Activated T-cell treated with anti-CD3 and anti-CD28 coated beads, Interleukin-2, amount 50 U/mL, for 24 hours (primary cell): ENCODE data around the gene ASTN2.

Experiments
- DNase-seq: peaks from one replicate; pipeline ENCODE4 v3.0.0-alpha.2; 2020
- H3K27ac Mint-ChIP-seq: 2 replicates; pipeline ENCODE4 v1.8.0; 2020; ENCODE audit warnings: mild to moderate bottlenecking, mixed read lengths
- H3K27me3 Mint-ChIP-seq: 2 replicates; pipeline ENCODE4 v1.8.0; 2020; ENCODE audit warnings: mixed read lengths
- H3K36me3 Mint-ChIP-seq: 2 replicates; pipeline ENCODE4 v1.8.0; 2020; ENCODE audit warnings: low read depth, mixed read lengths
- H3K4me1 Mint-ChIP-seq: 2 replicates; pipeline ENCODE4 v1.8.0; 2020; ENCODE audit warnings: low read depth, mixed read lengths
- H3K4me3 Mint-ChIP-seq: 2 replicates; pipeline ENCODE4 v1.8.0; 2020; ENCODE audit warnings: mild to moderate bottlenecking, moderate library complexity, mixed read lengths
- H3K9me3 Mint-ChIP-seq: 2 replicates; pipeline ENCODE4 v1.8.0; 2020; ENCODE audit warnings: mixed read lengths

Gene ASTN2

DNA sequence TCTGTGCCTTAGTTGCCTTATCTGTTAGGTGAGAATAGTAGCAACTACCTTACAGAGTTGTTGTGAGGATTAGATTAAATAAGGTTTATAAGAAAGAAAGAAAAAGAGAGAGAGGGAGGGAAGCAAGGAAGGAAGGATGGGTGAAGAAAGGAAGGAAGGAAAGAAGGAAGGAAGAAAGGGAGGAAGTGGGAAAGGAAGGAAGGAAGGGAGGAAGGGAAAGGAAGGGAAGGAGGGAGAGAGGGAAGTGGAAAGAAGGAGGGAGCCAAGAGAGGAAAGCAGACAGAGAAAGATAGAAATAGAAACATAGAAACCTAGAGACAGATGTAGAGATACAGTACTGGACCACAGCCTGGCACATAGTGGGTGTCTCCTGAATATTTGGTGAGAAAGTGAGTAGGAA is 934.9 kb downstream of the ASTN2 start:
- Mint-ChIP-seq H3K36me3 (peaks cover 6% of the 10 kb centered on the region), H3K4me3 (no peak overlapping the region), H3K27ac (no peak overlapping the region), H3K4me1 (no peaks in the 10 kb centered on the region), H3K9me3 (no peaks in the 10 kb centered on the region), H3K27me3 (no peaks in the 10 kb centered on the region)
- DNase-seq = no peak

- no peaks in the 10 kb centered on the region for H3K4me1 Mint-ChIP-seq
- H3K36me3 Mint-ChIP-seq = peaks cover 6% of the 10 kb centered on the region
- H3K4me3 Mint-ChIP-seq = no peak overlapping the region
- no peak for DNase-seq
- no peaks in the 10 kb centered on the region for H3K27me3 Mint-ChIP-seq
- no peak overlapping the region for H3K27ac Mint-ChIP-seq
- no peaks in the 10 kb centered on the region for H3K9me3 Mint-ChIP-seq
Measured at GRCh38 chr9:116479056-116479544, 935.8 kb downstream of the ASTN2 start.

DNA sequence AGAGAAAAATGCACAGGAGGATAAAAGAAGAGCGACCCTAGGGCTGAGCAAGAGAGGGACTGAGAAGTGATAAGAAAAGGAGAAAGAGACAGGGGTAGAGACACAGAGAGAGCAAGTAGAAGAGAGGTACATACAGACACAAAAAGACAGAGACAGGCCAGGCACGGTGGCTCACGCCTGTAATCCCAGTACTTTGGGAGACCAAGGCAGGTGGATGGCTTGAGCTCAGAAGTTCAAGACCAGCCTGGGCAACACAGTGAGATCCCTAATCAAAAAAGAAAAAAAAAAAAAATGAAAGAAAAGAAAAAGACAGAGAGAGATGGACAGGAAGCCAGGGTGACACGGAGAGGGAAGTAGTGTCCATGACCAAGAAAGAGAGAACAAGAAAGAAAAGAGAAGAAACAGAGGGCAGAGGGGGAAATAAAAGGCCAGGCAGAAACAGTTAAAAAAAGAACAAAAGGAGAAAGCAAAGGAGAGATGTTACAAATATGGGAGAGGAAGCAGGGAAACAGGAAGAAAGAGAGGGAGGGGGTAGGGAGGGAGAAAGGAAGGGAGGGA is 937.2 kb downstream of the ASTN2 start:
- H3K27me3 Mint-ChIP-seq = no peaks in the 10 kb centered on the region
- H3K27ac Mint-ChIP-seq = no peak overlapping the region
- peaks cover 6% of the 10 kb centered on the region for H3K36me3 Mint-ChIP-seq
- no peaks in the 10 kb centered on the region for H3K4me1 Mint-ChIP-seq
- H3K4me3 Mint-ChIP-seq = no peak overlapping the region
- DNase-seq = no peak
- H3K9me3 Mint-ChIP-seq = no peaks in the 10 kb centered on the region

DNA sequence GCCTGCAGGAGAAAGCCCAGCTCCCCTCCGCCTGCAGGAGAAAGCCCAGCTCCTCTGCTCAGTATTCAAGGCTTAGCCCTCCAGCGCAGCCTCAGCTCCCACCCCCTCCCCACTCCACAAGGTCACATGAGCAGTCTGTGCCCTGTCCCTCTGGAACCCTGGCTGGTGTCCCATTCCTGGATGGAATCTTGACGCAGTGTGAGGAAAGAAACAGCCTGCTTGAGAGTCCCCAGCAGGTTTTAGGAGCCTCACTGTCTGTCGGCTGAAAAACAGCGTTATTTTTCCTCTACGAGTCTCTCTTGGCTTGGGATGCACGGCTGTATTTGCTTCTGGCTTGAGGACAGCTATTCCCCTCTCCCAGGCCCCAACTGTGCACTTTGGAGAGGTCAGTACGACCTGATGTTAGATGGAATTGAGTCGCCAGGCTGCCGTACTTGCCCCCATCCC is 937.9 kb downstream of the ASTN2 start:
- Mint-ChIP-seq H3K27ac (no peak overlapping the region), H3K9me3 (no peaks in the 10 kb centered on the region), H3K4me3 (no peak overlapping the region), H3K27me3 (no peaks in the 10 kb centered on the region), H3K36me3 (peaks cover 6% of the 10 kb centered on the region), H3K4me1 (no peaks in the 10 kb centered on the region)
- no peak for DNase-seq

DNA sequence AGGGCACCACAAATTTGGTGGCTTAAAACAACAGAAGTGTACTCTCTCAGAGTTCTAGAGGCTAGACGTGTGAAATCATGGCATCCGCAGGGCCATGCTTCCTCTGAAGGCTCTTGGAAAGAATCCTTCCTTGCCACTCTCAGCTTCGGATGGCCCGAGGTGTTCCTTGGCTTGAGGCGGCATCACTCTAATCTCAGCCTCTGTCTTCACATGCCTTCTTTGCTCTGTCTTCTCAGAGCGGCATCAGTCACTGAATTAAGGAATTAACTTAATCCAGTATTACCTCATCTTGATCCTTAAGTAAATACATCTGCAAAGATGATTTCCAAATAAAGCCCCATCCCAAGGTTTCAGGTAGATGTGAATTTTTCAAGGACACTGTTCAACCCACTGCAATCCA is 938.9 kb downstream of the ASTN2 start:
- DNase-seq = no peak
- Mint-ChIP-seq H3K36me3 (peaks cover 6% of the 10 kb centered on the region), H3K4me3 (no peak overlapping the region), H3K27me3 (no peaks in the 10 kb centered on the region), H3K9me3 (no peaks in the 10 kb centered on the region), H3K27ac (no peak overlapping the region), H3K4me1 (no peaks in the 10 kb centered on the region)

DNA sequence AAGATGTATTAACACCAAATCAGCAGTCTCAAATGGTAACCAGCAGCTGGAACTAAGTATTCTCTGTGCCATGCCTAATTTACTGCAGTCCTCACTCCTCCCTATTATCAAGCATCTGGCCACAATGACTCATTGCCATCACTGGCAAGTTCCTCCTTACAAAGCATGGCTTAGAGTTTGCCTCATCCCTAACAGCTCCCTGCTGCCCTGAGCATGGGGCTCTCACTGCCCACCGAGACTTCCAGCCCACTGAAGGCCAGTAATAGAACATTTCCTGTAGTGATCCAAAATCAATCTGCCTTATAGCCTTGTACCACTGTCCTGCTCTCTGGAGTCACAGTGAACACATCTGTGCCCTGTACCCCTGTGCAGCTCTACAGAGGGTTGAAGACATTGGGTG is 939.7 kb downstream of the ASTN2 start:
- Mint-ChIP-seq H3K27ac (no peak overlapping the region), H3K27me3 (no peaks in the 10 kb centered on the region), H3K36me3 (peaks cover 6% of the 10 kb centered on the region), H3K9me3 (no peaks in the 10 kb centered on the region), H3K4me1 (no peaks in the 10 kb centered on the region), H3K4me3 (no peak overlapping the region)
- no peak for DNase-seq

DNA sequence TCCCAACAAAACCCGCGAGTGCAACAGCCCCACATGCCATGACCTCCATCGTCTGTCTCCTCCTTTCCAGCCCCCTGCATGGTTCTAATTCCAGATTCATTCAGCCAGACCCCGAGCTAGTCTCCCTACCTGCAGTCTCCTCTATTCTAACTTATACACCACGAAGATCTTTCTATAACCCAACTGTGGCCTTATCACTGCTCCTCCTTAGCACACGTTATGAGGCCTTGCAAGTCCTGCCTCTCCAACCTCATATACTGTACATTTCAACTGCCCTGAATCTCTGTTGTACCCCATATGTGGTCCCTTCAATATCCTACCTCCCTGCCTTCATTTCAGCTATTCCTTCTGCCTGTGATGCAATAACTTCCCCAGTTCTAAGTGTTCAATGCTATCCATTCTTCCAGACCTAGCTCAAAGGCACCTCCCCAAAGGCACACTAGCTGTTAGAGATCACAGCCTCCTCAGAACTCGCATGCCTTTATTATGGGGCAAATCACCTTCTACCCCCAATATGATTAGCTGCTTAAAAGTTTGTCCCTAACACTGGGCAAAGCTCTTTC is 942.8 kb downstream of the ASTN2 start:
- H3K36me3 Mint-ChIP-seq = peaks cover under 1% of the 10 kb centered on the region
- no peak for DNase-seq
- H3K9me3 Mint-ChIP-seq = no peaks in the 10 kb centered on the region
- no peaks in the 10 kb centered on the region for H3K27me3 Mint-ChIP-seq
- no peak overlapping the region for H3K4me3 Mint-ChIP-seq
- no peak overlapping the region for H3K27ac Mint-ChIP-seq
- H3K4me1 Mint-ChIP-seq = no peaks in the 10 kb centered on the region

GRCh38 chr9:116471093-116471906 is 943.6 kb downstream of the ASTN2 start:
- no peaks in the 10 kb centered on the region for H3K27me3 Mint-ChIP-seq

GRCh38 chr9:116468793-116469527 is 945.9 kb downstream of the ASTN2 start:
- DNase-seq = no peak
- no peaks in the 10 kb centered on the region for H3K27me3 Mint-ChIP-seq
- no peak overlapping the region for H3K27ac Mint-ChIP-seq
- no peak overlapping the region for H3K4me3 Mint-ChIP-seq
- no peaks in the 10 kb centered on the region for H3K36me3 Mint-ChIP-seq
- no peaks in the 10 kb centered on the region for H3K9me3 Mint-ChIP-seq
- H3K4me1 Mint-ChIP-seq = no peaks in the 10 kb centered on the region

More at GRCh38 chr9:116471093-116471906, 943.6 kb downstream of the ASTN2 start:
- Mint-ChIP-seq H3K4me3 (no peak overlapping the region), H3K36me3 (no peaks in the 10 kb centered on the region), H3K4me1 (no peaks in the 10 kb centered on the region), H3K27ac (no peak overlapping the region), H3K9me3 (no peaks in the 10 kb centered on the region)
- DNase-seq = no peak

DNA sequence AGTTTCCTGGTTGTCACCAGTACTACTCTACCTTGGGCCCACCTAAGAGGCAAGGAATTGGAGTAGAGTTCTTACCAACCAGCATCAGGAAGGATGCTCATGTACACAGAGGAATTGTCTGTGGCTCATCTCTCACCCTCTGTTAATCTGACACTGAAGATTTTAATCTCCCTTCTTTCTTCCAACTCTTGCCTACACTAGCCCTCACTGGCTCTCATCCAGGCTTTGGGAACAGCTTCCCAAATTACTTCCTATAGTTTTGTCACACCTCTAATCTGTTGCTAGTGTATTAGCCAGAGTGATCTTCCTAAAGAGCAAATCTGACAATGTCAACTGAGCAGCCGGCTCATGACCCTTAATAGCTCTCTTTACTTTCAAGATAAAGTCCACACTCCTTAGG is 946.5 kb downstream of the ASTN2 start:
- no peak overlapping the region for H3K4me3 Mint-ChIP-seq
- no peaks in the 10 kb centered on the region for H3K36me3 Mint-ChIP-seq
- no peak overlapping the region for H3K27ac Mint-ChIP-seq
- H3K4me1 Mint-ChIP-seq = no peaks in the 10 kb centered on the region
- no peaks in the 10 kb centered on the region for H3K27me3 Mint-ChIP-seq
- no peaks in the 10 kb centered on the region for H3K9me3 Mint-ChIP-seq
- no peak for DNase-seq

- H3K4me3 Mint-ChIP-seq = no peak overlapping the region
- no peaks in the 10 kb centered on the region for H3K4me1 Mint-ChIP-seq
- no peaks in the 10 kb centered on the region for H3K9me3 Mint-ChIP-seq
- no peaks in the 10 kb centered on the region for H3K36me3 Mint-ChIP-seq
- H3K27me3 Mint-ChIP-seq = no peaks in the 10 kb centered on the region
- DNase-seq = no peak
- H3K27ac Mint-ChIP-seq = no peak overlapping the region
Measured at GRCh38 chr9:116467740-116468351, 947.0 kb downstream of the ASTN2 start.

DNA sequence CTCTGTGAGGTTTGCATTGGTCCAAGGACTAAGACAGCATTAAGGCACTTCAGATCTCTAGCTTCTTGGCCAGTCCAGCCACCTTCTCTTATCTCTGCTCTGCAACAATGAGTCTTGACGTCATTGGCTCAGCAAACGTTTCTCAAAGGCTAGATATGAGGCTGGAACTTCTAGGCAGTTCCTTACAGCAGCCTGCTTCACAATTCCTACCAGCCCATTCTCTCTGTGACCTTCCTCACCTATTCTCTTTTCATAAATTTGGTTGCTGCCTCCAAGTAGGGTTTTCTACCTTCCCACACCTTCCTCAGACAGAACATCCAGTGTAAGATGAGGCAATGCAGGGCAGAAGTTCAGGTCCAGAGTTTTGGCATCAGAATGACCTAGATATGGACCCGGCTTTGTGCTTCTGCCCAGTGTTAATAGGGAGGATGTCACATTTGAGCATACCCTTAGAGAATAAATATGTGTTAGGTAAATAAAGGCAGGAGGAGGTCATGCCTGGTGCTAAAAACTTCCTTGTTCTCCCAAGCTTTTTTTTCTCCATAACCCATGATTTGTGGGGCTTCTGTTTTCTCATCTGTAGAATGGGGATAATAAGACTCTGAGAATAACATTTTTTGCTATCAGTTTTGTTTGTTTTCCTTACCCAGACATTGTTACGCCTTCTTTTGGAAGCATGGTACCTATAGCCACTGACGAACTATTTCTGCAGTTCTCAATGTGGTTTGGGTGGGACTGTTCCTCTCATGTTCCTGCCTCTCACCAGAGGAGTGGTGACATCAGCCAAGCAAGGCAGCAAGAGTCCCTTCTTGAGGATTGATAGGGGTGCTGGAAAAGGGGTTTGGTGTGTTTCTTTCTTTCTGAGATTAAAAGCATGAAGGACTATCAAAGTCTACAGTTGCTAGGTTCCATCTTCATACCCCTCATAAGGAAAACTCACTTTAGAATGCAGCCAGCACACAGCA is 948.3 kb downstream of the ASTN2 start:
- Mint-ChIP-seq H3K36me3 (no peaks in the 10 kb centered on the region), H3K27me3 (no peaks in the 10 kb centered on the region), H3K4me1 (no peaks in the 10 kb centered on the region), H3K9me3 (no peaks in the 10 kb centered on the region), H3K27ac (no peak overlapping the region), H3K4me3 (no peak overlapping the region)
- no peak for DNase-seq

DNA sequence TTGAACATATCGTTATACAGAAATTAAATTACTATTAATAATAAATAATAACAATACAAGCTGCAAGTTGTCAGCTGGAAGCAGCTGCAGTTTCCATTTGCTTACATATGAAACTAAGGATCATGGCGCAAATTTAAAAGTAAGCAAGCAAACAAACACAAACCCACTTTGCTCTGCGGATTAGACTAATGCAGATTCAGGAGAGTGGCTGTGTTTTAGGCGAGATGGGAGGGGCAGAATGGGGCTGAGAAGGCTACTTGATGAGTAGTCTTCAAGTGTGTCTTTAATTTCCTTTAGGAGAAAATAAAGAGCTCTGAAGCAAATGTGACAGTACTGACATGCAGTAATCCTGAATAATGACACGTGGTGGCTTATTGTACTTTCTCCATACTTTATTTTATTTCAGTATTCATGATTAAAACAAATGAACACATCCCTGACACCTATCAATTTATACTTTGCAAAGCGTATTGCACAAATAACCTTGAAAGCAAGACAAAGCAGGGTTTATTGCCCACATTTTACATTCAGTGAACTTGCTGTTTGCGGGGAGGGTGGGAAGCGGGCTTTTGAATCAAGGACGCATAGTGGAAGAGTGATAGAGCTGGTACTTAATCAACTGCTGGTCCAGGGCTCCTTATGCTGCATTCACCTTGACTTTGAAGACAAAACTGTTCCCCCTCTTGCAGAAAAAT is 949.1 kb downstream of the ASTN2 start:
- H3K27ac Mint-ChIP-seq = no peak overlapping the region
- no peaks in the 10 kb centered on the region for H3K36me3 Mint-ChIP-seq
- no peaks in the 10 kb centered on the region for H3K4me1 Mint-ChIP-seq
- no peaks in the 10 kb centered on the region for H3K27me3 Mint-ChIP-seq
- no peak for DNase-seq
- no peak overlapping the region for H3K4me3 Mint-ChIP-seq
- H3K9me3 Mint-ChIP-seq = no peaks in the 10 kb centered on the region
